Colonic mucosa (tissue), 2 donors: ENCODE measurements around the gene GMPPB. TPM values are rescaled to one million over a fixed set of nuclear protein-coding genes. Genes with fewer than 3 reads are reported as not detected.

ENCODE experiments used
- total RNA-seq, 2 donors: library from RNA; stranded (reverse); fragmentation: NEBNext Ultra II Directional in 1 of 2; extraction: Animal tissue kit (Norgen Biotek cat#: 25700) in 1 of 2; gene quantifications; one replicate each; pipeline ENCODE4 v1.2.1, GENCODE V29; 2021
- donor health status: DM: no; HTN: no; CAD: no.
- donor health status: DM: no; HTN: no; CAD: no.

GMPPB gene
- total RNA-seq, 2 donors from 2014 or later = 59.6 to 127 TPM

Other genes with a start within 250 kb of the GMPPB start
- gene BSN, start 169.5 kb downstream of the GMPPB start, total RNA-seq = under 1 TPM; 0.17 to 0.21 TPM
- gene APEH, start 49.6 kb downstream of the GMPPB start, total RNA-seq = 100 to 1,000 TPM; 151 to 278 TPM
- 10 to 100 TPM; 27.7 to 49.9 TPM for gene MST1, start 34.5 kb downstream of the GMPPB start, total RNA-seq
- 10 to 100 TPM; 36.4 to 39.3 TPM for gene RNF123, start 34.4 kb downstream of the GMPPB start, total RNA-seq
- under 1 TPM in 1 of 2 donors, not detected in 1; 0.16 TPM for gene AMIGO3, start 4.3 kb downstream of the GMPPB start, total RNA-seq
- gene IP6K1, start 62.6 kb upstream of the GMPPB start, total RNA-seq = 10 to 100 TPM; 26.8 to 33.7 TPM
- not detected for gene CDHR4, start 75.9 kb upstream of the GMPPB start, total RNA-seq
- under 1 TPM; 0.57 to 0.88 TPM for gene INKA1, start 79.3 kb upstream of the GMPPB start, total RNA-seq
- 10 to 100 TPM; 67.4 to 88.3 TPM for gene UBA7, start 90.0 kb upstream of the GMPPB start, total RNA-seq
- gene TRAIP, start 132.6 kb upstream of the GMPPB start, total RNA-seq = 10 to 100 TPM in 1 of 2 donors, 1 to 10 TPM in 1; 3.6 to 19.7 TPM
- under 1 TPM; 0.21 to 0.30 TPM for gene CAMKV, start 146.0 kb upstream of the GMPPB start, total RNA-seq
- gene MST1R, start 179.9 kb upstream of the GMPPB start, total RNA-seq = 100 to 1,000 TPM in 1 of 2 donors, 10 to 100 TPM in 1; 88.9 to 173 TPM
- 10 to 100 TPM in 1 of 2 donors, 1 to 10 TPM in 1; 4.5 to 14.9 TPM for gene MON1A, start 205.9 kb upstream of the GMPPB start, total RNA-seq
- 10 to 100 TPM; 49.8 to 60.3 TPM for gene RBM6, start 216.2 kb upstream of the GMPPB start, total RNA-seq